Loucy (cell line): ENCODE data around the gene PDZD8.

Experiments
- EZH2phosphoT487 ChIP-seq: fragments of 200-600 bp; IDR thresholded peaks from 2 replicates; pipeline ENCODE4 v1.6.1; 2018; ENCODE audit warnings: antibody characterized with exemption, mild to moderate bottlenecking, moderate library complexity, borderline replicate concordance
- TF ChIP-seq, protein P1 (sequence below): fragments of 200-600 bp; sonication (generic); conservative IDR thresholded peaks from 2 replicates; pipeline ENCODE4 v1.5.1; 2014; ENCODE audit warnings: mild to moderate bottlenecking, antibody characterized with exemption, low read length

- TF ChIP-seq, protein P1, sequence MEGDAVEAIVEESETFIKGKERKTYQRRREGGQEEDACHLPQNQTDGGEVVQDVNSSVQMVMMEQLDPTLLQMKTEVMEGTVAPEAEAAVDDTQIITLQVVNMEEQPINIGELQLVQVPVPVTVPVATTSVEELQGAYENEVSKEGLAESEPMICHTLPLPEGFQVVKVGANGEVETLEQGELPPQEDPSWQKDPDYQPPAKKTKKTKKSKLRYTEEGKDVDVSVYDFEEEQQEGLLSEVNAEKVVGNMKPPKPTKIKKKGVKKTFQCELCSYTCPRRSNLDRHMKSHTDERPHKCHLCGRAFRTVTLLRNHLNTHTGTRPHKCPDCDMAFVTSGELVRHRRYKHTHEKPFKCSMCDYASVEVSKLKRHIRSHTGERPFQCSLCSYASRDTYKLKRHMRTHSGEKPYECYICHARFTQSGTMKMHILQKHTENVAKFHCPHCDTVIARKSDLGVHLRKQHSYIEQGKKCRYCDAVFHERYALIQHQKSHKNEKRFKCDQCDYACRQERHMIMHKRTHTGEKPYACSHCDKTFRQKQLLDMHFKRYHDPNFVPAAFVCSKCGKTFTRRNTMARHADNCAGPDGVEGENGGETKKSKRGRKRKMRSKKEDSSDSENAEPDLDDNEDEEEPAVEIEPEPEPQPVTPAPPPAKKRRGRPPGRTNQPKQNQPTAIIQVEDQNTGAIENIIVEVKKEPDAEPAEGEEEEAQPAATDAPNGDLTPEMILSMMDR, result no peak
- TF ChIP-seq EZH2phosphoT487, result no peak
Measured at GRCh38 chr10:117400329-117400728, 25.1 kb upstream of the PDZD8 start.
